Neural crest cell (in vitro differentiated cells): ENCODE data around the gene EXTL1. TPM values are rescaled to one million over a fixed set of nuclear protein-coding genes. Genes with fewer than 3 reads are reported as not detected.

ENCODE experiments used
- DNase-seq: peaks from one replicate; pipeline ENCODE4 v3.0.0; 2021; ENCODE audit warnings: low read depth, mixed read lengths, low spot score
- H3K27ac Mint-ChIP-seq: one replicate; pipeline ENCODE4 v1.8.0; 2021; ENCODE audit warnings: mild to moderate bottlenecking, mixed read lengths; ENCODE audit not compliant: unreplicated experiment
- H3K27me3 Mint-ChIP-seq: 2 replicates; pipeline ENCODE4 v1.8.0; 2021; ENCODE audit warnings: low read depth, mild to moderate bottlenecking, mixed read lengths
- H3K36me3 Mint-ChIP-seq: 2 replicates; pipeline ENCODE4 v1.8.0; 2021; ENCODE audit warnings: low read depth, mild to moderate bottlenecking, mixed read lengths
- H3K4me1 Mint-ChIP-seq: 2 replicates; pipeline ENCODE4 v1.8.0; 2021; ENCODE audit warnings: mixed read lengths
- H3K4me3 Mint-ChIP-seq: one replicate; pipeline ENCODE4 v1.8.0; 2021; ENCODE audit warnings: mild to moderate bottlenecking, mixed read lengths
- H3K9me3 Mint-ChIP-seq: 2 replicates; pipeline ENCODE4 v1.8.0; 2021; ENCODE audit warnings: mixed read lengths
- long read RNA-seq: library from polyadenylated mRNA; unstranded; transcript quantifications from one replicate; pipeline ENCODE4 v2.0.0, GENCODE V29; 2020
- total RNA-seq: library from RNA; stranded (reverse); gene quantifications from 2 replicates; pipeline ENCODE4 v1.2.1, GENCODE V29; 2021
- TF ChIP-seq, protein P1 (sequence below): fragments of 200-600 bp; sonication (generic); conservative IDR thresholded peaks from 2 replicates; pipeline ENCODE4 v1.5.0; 2021; ENCODE audit warnings: antibody characterized with exemption, mild to moderate bottlenecking

The EXTL1 gene, protein sequence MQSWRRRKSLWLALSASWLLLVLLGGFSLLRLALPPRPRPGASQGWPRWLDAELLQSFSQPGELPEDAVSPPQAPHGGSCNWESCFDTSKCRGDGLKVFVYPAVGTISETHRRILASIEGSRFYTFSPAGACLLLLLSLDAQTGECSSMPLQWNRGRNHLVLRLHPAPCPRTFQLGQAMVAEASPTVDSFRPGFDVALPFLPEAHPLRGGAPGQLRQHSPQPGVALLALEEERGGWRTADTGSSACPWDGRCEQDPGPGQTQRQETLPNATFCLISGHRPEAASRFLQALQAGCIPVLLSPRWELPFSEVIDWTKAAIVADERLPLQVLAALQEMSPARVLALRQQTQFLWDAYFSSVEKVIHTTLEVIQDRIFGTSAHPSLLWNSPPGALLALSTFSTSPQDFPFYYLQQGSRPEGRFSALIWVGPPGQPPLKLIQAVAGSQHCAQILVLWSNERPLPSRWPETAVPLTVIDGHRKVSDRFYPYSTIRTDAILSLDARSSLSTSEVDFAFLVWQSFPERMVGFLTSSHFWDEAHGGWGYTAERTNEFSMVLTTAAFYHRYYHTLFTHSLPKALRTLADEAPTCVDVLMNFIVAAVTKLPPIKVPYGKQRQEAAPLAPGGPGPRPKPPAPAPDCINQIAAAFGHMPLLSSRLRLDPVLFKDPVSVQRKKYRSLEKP
- 7.6 and 8.1 TPM in 2 replicates for total RNA-seq
- long read RNA-seq = 0 reads

DNA sequence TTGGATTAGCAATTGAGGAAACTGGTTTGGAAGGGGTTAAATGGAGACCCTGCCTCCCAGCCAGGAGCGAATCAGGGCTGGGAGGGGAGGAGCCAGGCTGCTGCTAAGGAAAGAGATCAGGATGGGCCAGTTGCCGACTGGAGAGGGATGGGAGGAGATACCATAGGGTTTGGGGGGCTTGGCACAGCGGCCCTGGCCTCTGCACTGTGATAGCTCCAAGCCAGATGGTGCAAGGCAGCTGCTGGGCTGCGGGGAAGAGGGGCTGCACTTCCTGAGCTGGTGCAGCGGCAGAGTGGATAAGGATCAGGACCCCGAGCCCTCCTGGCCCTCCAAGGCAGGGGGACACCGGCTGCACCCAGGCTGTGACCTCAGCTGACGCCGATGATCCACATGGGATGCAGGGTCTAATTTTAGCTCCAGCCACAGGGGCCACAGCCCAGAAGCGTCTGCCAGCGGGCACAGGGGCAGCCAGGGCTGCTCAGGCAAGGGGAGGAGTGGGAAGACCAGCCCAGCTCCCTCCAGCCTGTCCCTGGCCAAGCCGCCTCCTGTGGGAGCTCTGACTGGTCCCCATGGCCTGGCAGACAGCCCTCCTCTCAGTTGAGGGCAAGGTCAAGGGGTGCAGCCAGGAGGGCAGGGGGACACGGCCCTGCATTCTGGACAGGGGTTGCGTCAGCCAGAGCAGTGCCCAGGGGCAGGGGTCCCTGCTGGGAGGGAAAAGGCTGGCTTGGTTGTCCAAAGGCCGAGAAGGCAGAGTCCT lies at the start of gene EXTL1:
Gene EXTL1 (plus strand): TSS at position 129 of the 757 bp plus-strand sequence. CDS start 872 bp downstream, outside the sequence.
- Mint-ChIP-seq H3K4me3 (peak within 1 kb of the TSS; percentile 88), H3K36me3 (no peaks in the 10 kb centered on the region), H3K9me3 (no peaks in the 10 kb centered on the region), H3K4me1 (peaks cover 72% of the 10 kb centered on the region), H3K27me3 (no peaks in the 10 kb centered on the region), H3K27ac (peak within 1 kb of the TSS; percentile 31)
- TF ChIP-seq, protein P1, sequence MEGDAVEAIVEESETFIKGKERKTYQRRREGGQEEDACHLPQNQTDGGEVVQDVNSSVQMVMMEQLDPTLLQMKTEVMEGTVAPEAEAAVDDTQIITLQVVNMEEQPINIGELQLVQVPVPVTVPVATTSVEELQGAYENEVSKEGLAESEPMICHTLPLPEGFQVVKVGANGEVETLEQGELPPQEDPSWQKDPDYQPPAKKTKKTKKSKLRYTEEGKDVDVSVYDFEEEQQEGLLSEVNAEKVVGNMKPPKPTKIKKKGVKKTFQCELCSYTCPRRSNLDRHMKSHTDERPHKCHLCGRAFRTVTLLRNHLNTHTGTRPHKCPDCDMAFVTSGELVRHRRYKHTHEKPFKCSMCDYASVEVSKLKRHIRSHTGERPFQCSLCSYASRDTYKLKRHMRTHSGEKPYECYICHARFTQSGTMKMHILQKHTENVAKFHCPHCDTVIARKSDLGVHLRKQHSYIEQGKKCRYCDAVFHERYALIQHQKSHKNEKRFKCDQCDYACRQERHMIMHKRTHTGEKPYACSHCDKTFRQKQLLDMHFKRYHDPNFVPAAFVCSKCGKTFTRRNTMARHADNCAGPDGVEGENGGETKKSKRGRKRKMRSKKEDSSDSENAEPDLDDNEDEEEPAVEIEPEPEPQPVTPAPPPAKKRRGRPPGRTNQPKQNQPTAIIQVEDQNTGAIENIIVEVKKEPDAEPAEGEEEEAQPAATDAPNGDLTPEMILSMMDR = no peak
- peak; percentile 63 for DNase-seq

DNA sequence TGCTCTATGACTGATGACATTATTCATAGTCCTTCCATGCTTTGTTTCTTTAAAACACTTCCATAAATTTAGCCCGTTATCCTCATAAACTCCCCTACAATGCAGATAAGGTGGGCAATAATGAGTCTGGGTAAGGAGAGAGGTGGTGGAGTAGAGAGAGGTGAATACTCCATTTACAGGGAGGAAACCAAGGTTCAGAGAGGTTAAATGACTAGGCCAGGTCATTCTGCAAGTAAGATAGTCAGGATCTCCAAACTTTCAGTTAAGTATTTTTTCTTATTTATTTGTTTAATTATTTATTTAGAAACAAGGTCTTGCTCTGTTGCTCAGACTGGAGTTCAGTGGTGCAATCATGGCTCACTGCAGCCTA lies 49.8 kb upstream of the EXTL1 start:
- Mint-ChIP-seq H3K4me1 (no peaks in the 10 kb centered on the region), H3K36me3 (peaks cover 35% of the 10 kb centered on the region), H3K4me3 (no peak overlapping the region), H3K27ac (no peak overlapping the region), H3K27me3 (no peaks in the 10 kb centered on the region), H3K9me3 (peaks cover 4% of the 10 kb centered on the region)
- DNase-seq = no peak
- TF ChIP-seq, protein P1 = no peak

DNA sequence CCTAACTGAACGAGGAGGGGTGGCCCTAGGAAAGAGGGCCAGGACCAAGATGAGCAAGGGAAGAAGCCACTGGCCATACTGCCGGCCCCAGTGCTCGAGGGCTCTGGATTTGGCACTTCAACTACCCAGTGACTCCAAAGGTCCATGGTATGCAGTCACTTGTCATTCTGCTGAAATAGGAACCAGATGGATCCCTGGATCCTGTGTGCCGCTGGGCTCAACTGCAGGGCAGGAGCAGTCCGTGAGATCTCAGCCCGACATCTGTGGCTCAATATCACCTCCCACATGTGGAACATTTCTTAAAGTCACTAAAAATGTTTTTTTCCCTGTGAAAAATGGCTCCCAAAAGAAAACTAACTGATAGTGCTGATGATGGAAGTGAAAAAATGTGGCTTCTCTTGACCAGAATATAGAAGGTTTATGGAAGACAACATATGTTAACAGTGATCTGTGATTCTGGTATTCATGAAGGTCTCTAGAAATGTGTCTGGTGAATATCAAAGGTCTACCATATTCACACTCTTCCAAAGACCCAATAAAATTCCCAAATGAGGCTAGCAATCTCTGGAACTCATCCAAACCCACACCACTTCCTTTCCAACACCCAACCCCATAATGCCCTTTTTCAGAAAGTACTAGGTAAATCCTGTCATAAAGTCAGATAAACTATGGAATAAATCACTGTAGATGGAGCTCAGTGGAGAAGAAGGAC lies 47.8 kb upstream of the EXTL1 start:
- no peak overlapping the region for H3K27ac Mint-ChIP-seq
- H3K4me3 Mint-ChIP-seq = no peak overlapping the region
- H3K36me3 Mint-ChIP-seq = peaks cover 22% of the 10 kb centered on the region
- TF ChIP-seq, protein P1 = no peak
- no peak for DNase-seq
- no peaks in the 10 kb centered on the region for H3K4me1 Mint-ChIP-seq
- H3K27me3 Mint-ChIP-seq = no peaks in the 10 kb centered on the region
- no peaks in the 10 kb centered on the region for H3K9me3 Mint-ChIP-seq

DNA sequence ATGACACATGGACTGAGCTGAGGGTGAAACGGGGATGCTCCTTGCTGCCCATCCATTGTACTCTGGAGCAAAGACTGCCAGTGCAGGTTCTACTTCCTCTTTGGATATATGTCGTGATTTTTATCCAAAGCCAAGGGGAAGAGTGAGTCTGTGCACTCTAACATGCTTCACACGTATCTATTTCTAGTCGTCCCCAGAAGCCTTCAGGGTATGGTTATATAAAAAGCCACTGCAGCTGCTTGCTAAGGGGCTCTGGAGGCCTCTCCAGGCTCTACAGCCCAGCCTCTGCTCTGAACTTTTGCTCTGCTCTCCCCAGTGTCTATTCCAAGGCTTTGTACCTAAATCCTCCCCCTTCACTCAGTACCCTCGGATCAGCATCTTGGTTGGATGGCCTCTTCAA lies 43.8 kb upstream of the EXTL1 start:
- TF ChIP-seq, protein P1 = no peak
- DNase-seq = no peak
- peaks cover 21% of the 10 kb centered on the region for H3K36me3 Mint-ChIP-seq
- no peaks in the 10 kb centered on the region for H3K27me3 Mint-ChIP-seq
- H3K27ac Mint-ChIP-seq = no peak overlapping the region
- no peaks in the 10 kb centered on the region for H3K9me3 Mint-ChIP-seq
- no peaks in the 10 kb centered on the region for H3K4me1 Mint-ChIP-seq
- H3K4me3 Mint-ChIP-seq = no peak overlapping the region

DNA sequence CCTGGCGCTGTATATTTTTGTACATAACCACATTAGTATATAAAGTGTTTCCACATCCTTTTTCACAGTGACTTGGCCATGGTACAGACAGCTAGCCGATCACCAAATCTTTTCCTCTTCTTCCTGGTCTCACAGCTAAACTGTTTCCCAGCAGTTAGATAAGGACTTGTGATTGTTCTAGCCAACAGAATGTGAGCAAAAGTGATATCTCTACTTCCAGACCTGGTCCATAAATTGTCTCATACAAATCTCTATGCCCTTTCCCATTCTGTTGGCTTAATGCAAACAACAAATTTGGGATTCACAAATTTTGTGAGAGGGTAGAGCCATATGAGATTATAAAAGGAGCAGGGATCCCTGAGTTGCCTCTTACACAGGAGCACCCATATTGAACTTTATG lies 43.2 kb upstream of the EXTL1 start:
- Mint-ChIP-seq H3K36me3 (peaks cover 24% of the 10 kb centered on the region), H3K4me3 (no peak overlapping the region), H3K27me3 (no peaks in the 10 kb centered on the region), H3K27ac (no peak overlapping the region), H3K4me1 (no peaks in the 10 kb centered on the region), H3K9me3 (no peaks in the 10 kb centered on the region)
- TF ChIP-seq, protein P1 = no peak
- DNase-seq = no peak
